ENCODE data around the gene SKOR2. TPM values are rescaled to one million over a fixed set of nuclear protein-coding genes. Genes with fewer than 3 reads are reported as not detected.

Gene SKOR2
- total and polyA plus RNA-seq, 2 of the 13 experiments (the other 11 are each of a cell fraction or from before 2014, with no cell fraction given), result not detected

- TF ChIP-seq BCLAF1 (IDR thresholded peaks at IDR 0.05) (no peak), NCOA1 (CRISPR knock-in tag; IDR thresholded peaks at IDR 0.05) (no peak), TCF12 (IDR thresholded peaks at IDR 0.05) (no peak), TCF12 (CRISPR knock-in tag; IDR thresholded peaks at IDR 0.05) (no peak), TOE1 (CRISPR knock-in tag; IDR thresholded peaks at IDR 0.05) (no peak), CEBPB (IDR thresholded peaks at IDR 0.05; ENCODE audit: borderline replicate concordance, low read depth, low read length) (no peak), MTF2 (CRISPR knock-in tag; IDR thresholded peaks at IDR 0.05; ENCODE audit: borderline replicate concordance) (no peak), ZKSCAN5 (CRISPR knock-in tag; IDR thresholded peaks at IDR 0.05) (no peak), ZNF292 (CRISPR knock-in tag; IDR thresholded peaks at IDR 0.05; ENCODE audit: borderline replicate concordance, low read depth) (no peak), NFE2 (CRISPR knock-in tag; IDR thresholded peaks at IDR 0.05) (no peak), ZNF552 (CRISPR knock-in tag; IDR thresholded peaks at IDR 0.05; ENCODE audit: borderline replicate concordance) (no peak), SKI (IDR thresholded peaks at IDR 0.05; ENCODE audit: partially characterized antibody) (no peak), SRF (IDR thresholded peaks at IDR 0.05; ENCODE audit: low read depth, low read length) (no peak), RELA (CRISPR knock-in tag; IDR thresholded peaks at IDR 0.05) (no peak), ETV5 (CRISPR knock-in tag; IDR thresholded peaks at IDR 0.05; ENCODE audit: borderline replicate concordance) (0 out of 2 replicates have a peak, but pooled peaks have one; percentile 34), UBTF (CRISPR knock-in tag; IDR thresholded peaks at IDR 0.05) (no peak), PHB2 (IDR thresholded peaks at IDR 0.05; ENCODE audit: partially characterized antibody) (no peak), ELF3 (CRISPR knock-in tag; IDR thresholded peaks at IDR 0.05) (peak; percentile 81), MATR3 (CRISPR knock-in tag; IDR thresholded peaks at IDR 0.05) (no peak), ADNP (CRISPR knock-in tag; IDR thresholded peaks at IDR 0.05) (no peak), AHDC1 (CRISPR knock-in tag; IDR thresholded peaks at IDR 0.05; ENCODE audit: borderline replicate concordance) (no peak)
These were observed 8.9 kb upstream of the SKOR2 start (continued) for GRCh38 chr18:47260120-47260923.

Measured in HepG2 (cell line).